HepG2 (cell line): ENCODE measurements around the gene CSNK2B. TPM values are rescaled to one million over a fixed set of nuclear protein-coding genes. Genes with fewer than 3 reads are reported as not detected.

Source experiments
- GTF3A ChIP-seq: sonication (generic); formaldehyde crosslinking; conservative IDR thresholded peaks from 2 replicates; pipeline ENCODE4 v1.4.0; 2020; ENCODE audit warnings: mild to moderate bottlenecking, missing genetic modification reagents
- KDM5B ChIP-seq: sonication (generic); formaldehyde crosslinking; IDR thresholded peaks from 2 replicates; pipeline ENCODE4 v1.4.0; 2020; ENCODE audit warnings: missing genetic modification reagents, mild to moderate bottlenecking, borderline replicate concordance
- MIER2 ChIP-seq: IDR thresholded peaks from 2 replicates; pipeline ENCODE4 v1.6.1; 2016; ENCODE audit warnings: missing biosample characterization, missing genetic modification reagents
- NFE2L1 ChIP-seq: sonication (generic); formaldehyde crosslinking; IDR thresholded peaks from 2 replicates; pipeline ENCODE4 v1.4.0; 2020; ENCODE audit warnings: missing genetic modification reagents, mild to moderate bottlenecking, borderline replicate concordance
- NFE2L2 ChIP-seq: fragments of 150-350 bp; IDR thresholded peaks from 2 replicates; pipeline ENCODE4 v1.6.1; 2014; ENCODE audit warnings: low read length
- NR2C2 ChIP-seq: sonication (generic); formaldehyde crosslinking; IDR thresholded peaks from 2 replicates; pipeline ENCODE4 v1.4.0; 2020; ENCODE audit warnings: missing genetic modification reagents, mild to moderate bottlenecking, moderate library complexity, borderline replicate concordance
- NR2F2 ChIP-seq: IDR thresholded peaks from 2 replicates; pipeline ENCODE4 v1.6.1; 2012; ENCODE audit warnings: low read depth, inconsistent platforms, borderline replicate concordance
- SALL1 ChIP-seq: sonication (generic); formaldehyde crosslinking; IDR thresholded peaks from 2 replicates; pipeline ENCODE4 v1.8.0; 2022; ENCODE audit warnings: mild to moderate bottlenecking, missing genetic modification reagents
- SP5 ChIP-seq: IDR thresholded peaks from 2 replicates; pipeline ENCODE4 v1.6.1; 2016; ENCODE audit warnings: low read depth, borderline replicate concordance
- SUZ12 ChIP-seq: fragments of 150-350 bp; IDR thresholded peaks from 2 replicates; pipeline ENCODE4 v1.6.1; 2014; ENCODE audit warnings: low read depth, low read length
- TAF1 ChIP-seq: sonication (generic); formaldehyde crosslinking; IDR thresholded peaks from 2 replicates; pipeline ENCODE4 v1.4.0; 2020; ENCODE audit warnings: missing genetic modification reagents
- TBX3 ChIP-seq: fragments of 450-650 bp; IDR thresholded peaks from 2 replicates; pipeline ENCODE4 v1.6.1; 2017; ENCODE audit warnings: antibody characterized with exemption, mild to moderate bottlenecking, inconsistent platforms, borderline replicate concordance
- YEATS4 ChIP-seq: sonication (generic); formaldehyde crosslinking; IDR thresholded peaks from 2 replicates; pipeline ENCODE4 v1.4.0; 2020; ENCODE audit warnings: missing genetic modification reagents, borderline replicate concordance
- YY1 ChIP-seq: IDR thresholded peaks from 2 replicates; pipeline ENCODE4 v1.6.1; 2011; ENCODE audit warnings: low read length, low read depth, moderate library complexity, mild to moderate bottlenecking; ENCODE audit not compliant: insufficient read depth, insufficient replicate concordance
- ZKSCAN1 ChIP-seq: fragments of 150-350 bp; IDR thresholded peaks from 2 replicates; pipeline ENCODE4 v1.6.1; 2014; ENCODE audit warnings: low read length
- ZNF230 ChIP-seq: sonication (generic); formaldehyde crosslinking; IDR thresholded peaks from 2 replicates; pipeline ENCODE4 v1.4.0; 2020; ENCODE audit warnings: mild to moderate bottlenecking, missing genetic modification reagents
- polyA plus RNA-seq, 8 experiments: library from polyadenylated mRNA; depleted of rRNA in 3 of 8; stranded (reverse) in 7 of 8; unstranded in 1 of 8; fragments of >200 nt; fragmentation: Illumina TruSeq in 4 of 8; extraction: Trizol in 4 of 8; gene quantifications; 2 replicates each; pipeline versions ENCODE4 v1.2.1 to v1.2.3, GENCODE V29; 2011 to 2016; ENCODE audit warnings: low read depth in 4 of 8, missing spikeins in 1 of 8, mixed read lengths in 1 of 8; ENCODE audit not compliant: insufficient read depth in 1 of 8
- total RNA-seq, 5 experiments: library from RNA; depleted of rRNA; stranded (reverse); fragments of >200 nt; fragmentation: Illumina TruSeq; extraction: Trizol; gene quantifications; 2 replicates each; pipeline ENCODE4 v1.2.3, GENCODE V29; 2016; ENCODE audit warnings: low read depth in 1 of 5
- TF ChIP-seq, protein P1 (sequence below): sonication (generic); formaldehyde crosslinking; IDR thresholded peaks from 2 replicates; pipeline ENCODE4 v1.5.0; 2020; ENCODE audit warnings: missing genetic modification reagents, mild to moderate bottlenecking, borderline replicate concordance
- TF ChIP-seq, protein P2 (sequence below): sonication (generic); formaldehyde crosslinking; IDR thresholded peaks from 2 replicates; pipeline ENCODE4 v1.5.0; 2020; ENCODE audit warnings: missing genetic modification reagents, mild to moderate bottlenecking, borderline replicate concordance
- TF ChIP-seq, protein P3 (sequence below): IDR thresholded peaks from 2 replicates; pipeline ENCODE4 v1.6.1; 2016; ENCODE audit warnings: missing genetic modification reagents, missing compliant biosample characterization
- TF ChIP-seq, protein P4 (sequence below): sonication (generic); formaldehyde crosslinking; IDR thresholded peaks from 2 replicates; pipeline ENCODE4 v1.5.0; 2020; ENCODE audit warnings: mild to moderate bottlenecking, missing genetic modification reagents, moderate library complexity
- TF ChIP-seq, protein P5 (sequence below): conservative IDR thresholded peaks from 2 replicates; pipeline ENCODE4 v1.6.1; 2018; ENCODE audit warnings: missing genetic modification reagents
- TF ChIP-seq, protein P6 (sequence below): IDR thresholded peaks from 2 replicates; pipeline ENCODE4 v1.6.1; 2016; ENCODE audit warnings: low read depth

CSNK2B gene
- total and polyA plus RNA-seq, 2 of the 13 experiments (the other 11 are each of a cell fraction or from before 2014, with no cell fraction given), result 111 to 296 TPM

DNA sequence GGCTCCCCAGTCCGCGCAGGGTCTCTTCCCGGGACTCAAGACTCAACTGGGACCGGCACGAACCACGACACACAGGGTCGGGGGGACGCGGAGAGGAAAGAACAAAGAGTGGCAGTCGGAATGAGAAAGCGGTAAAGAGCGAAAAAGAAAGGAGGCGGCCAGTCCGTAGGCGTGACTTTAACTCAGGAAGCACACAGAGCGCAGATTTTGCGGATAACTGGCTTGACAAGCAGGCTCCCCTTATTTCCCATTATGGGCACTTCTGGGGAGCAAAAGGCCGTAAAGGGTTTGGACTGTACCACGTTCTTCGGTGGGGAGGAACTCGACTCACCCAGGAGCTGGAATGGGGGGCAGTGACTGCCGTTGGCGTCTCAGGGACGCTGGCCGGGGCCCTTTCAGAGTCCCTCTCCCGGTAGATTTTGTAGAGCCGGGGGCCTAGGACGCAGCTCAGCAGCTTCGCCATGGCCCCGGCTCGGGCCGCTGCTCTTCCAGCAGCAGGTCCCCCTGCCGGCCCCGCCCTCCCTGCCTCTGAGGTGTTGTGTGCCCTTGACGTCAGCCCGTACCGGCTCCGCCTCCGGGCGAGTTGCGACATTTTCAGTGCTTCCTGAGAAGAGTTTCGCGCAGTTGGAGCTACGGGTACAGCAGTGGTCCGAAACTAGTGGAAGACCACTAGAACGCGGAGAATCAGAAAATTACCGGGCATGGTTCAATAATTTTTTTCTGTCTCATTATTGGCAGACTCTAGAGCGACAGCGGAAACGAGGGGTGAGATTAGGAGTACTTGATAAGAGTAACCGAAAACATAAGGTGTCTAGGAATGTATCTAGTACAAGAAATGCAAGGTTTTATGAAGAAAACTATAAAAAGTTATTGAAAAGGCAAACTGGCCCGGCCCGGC is 37.2 kb downstream of the CSNK2B start, which contains the start of gene ABHD16A (continued):
- TF ChIP-seq, protein P1, sequence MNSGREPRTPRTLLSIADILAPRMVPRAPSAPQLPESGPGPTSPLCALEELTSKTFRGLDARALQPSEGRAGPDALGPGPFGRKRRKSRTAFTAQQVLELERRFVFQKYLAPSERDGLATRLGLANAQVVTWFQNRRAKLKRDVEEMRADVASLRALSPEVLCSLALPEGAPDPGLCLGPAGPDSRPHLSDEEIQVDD (CRISPR knock-in tag), result no peak
- TF ChIP-seq NFE2L2, result no peak
- no peak for TF ChIP-seq ZKSCAN1
- no peak for TF ChIP-seq SUZ12
- TF ChIP-seq SP5 (CRISPR knock-in tag), result peak; percentile 96
- peak; percentile 81 for TF ChIP-seq SALL1
- TF ChIP-seq ZNF230, result peak; percentile 86; the same call in 1 of the 2 replicates
- peak; percentile 72 for TF ChIP-seq YY1
- TF ChIP-seq, protein P2, sequence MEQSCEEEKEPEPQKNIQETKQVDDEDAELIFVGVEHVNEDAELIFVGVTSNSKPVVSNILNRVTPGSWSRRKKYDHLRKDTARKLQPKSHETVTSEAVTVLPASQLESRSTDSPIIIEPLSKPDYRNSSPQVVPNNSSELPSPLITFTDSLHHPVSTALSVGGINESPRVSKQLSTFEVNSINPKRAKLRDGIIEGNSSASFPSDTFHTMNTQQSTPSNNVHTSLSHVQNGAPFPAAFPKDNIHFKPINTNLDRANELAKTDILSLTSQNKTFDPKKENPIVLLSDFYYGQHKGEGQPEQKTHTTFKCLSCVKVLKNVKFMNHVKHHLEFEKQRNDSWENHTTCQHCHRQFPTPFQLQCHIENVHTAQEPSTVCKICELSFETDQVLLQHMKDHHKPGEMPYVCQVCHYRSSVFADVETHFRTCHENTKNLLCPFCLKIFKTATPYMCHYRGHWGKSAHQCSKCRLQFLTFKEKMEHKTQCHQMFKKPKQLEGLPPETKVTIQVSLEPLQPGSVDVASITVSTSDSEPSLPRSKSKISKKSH (CRISPR knock-in tag), result peak; percentile 68; the same call in 1 of the 2 replicates
- TF ChIP-seq, protein P3, sequence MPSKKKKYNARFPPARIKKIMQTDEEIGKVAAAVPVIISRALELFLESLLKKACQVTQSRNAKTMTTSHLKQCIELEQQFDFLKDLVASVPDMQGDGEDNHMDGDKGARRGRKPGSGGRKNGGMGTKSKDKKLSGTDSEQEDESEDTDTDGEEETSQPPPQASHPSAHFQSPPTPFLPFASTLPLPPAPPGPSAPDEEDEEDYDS (CRISPR knock-in tag), result peak; percentile 92
- TF ChIP-seq TAF1 (CRISPR knock-in tag), result peak; percentile 63
- TF ChIP-seq MIER2, result peak; percentile 11; the same call in 1 of the 2 replicates
- TF ChIP-seq GTF3A (CRISPR knock-in tag), result no peak
- TF ChIP-seq NR2C2 (CRISPR knock-in tag), result peak; percentile 67; the same call in 1 of the 2 replicates
- TF ChIP-seq, protein P4, sequence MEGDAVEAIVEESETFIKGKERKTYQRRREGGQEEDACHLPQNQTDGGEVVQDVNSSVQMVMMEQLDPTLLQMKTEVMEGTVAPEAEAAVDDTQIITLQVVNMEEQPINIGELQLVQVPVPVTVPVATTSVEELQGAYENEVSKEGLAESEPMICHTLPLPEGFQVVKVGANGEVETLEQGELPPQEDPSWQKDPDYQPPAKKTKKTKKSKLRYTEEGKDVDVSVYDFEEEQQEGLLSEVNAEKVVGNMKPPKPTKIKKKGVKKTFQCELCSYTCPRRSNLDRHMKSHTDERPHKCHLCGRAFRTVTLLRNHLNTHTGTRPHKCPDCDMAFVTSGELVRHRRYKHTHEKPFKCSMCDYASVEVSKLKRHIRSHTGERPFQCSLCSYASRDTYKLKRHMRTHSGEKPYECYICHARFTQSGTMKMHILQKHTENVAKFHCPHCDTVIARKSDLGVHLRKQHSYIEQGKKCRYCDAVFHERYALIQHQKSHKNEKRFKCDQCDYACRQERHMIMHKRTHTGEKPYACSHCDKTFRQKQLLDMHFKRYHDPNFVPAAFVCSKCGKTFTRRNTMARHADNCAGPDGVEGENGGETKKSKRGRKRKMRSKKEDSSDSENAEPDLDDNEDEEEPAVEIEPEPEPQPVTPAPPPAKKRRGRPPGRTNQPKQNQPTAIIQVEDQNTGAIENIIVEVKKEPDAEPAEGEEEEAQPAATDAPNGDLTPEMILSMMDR, result peak; percentile 33
- TF ChIP-seq, protein P5, sequence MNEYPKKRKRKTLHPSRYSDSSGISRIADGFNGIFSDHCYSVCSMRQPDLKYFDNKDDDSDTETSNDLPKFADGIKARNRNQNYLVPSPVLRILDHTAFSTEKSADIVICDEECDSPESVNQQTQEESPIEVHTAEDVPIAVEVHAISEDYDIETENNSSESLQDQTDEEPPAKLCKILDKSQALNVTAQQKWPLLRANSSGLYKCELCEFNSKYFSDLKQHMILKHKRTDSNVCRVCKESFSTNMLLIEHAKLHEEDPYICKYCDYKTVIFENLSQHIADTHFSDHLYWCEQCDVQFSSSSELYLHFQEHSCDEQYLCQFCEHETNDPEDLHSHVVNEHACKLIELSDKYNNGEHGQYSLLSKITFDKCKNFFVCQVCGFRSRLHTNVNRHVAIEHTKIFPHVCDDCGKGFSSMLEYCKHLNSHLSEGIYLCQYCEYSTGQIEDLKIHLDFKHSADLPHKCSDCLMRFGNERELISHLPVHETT (CRISPR knock-in tag), result peak; percentile 80; the same call in 1 of the 2 replicates
- TF ChIP-seq TBX3, result peak; percentile 87
- TF ChIP-seq NFE2L1 (CRISPR knock-in tag), result no peak
- peak; percentile 53; the same call in 1 of the 2 replicates for TF ChIP-seq NR2F2
- TF ChIP-seq YEATS4 (CRISPR knock-in tag), result peak; percentile 64; the same call in 1 of the 2 replicates
- TF ChIP-seq, protein P6, sequence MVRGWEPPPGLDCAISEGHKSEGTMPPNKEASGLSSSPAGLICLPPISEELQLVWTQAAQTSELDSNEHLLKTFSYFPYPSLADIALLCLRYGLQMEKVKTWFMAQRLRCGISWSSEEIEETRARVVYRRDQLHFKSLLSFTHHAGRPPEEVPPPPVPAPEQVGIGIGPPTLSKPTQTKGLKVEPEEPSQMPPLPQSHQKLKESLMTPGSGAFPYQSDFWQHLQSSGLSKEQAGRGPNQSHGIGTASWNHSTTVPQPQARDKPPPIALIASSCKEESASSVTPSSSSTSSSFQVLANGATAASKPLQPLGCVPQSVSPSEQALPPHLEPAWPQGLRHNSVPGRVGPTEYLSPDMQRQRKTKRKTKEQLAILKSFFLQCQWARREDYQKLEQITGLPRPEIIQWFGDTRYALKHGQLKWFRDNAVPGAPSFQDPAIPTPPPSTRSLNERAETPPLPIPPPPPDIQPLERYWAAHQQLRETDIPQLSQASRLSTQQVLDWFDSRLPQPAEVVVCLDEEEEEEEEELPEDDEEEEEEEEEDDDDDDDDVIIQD (CRISPR knock-in tag), result 0 out of 2 replicates have a peak, but pooled peaks have one; percentile 72
- peak; percentile 85 for TF ChIP-seq KDM5B (CRISPR knock-in tag)
